HFFc6 (cell line): ENCODE results near the gene TPPP. TPM values are rescaled to one million over a fixed set of nuclear protein-coding genes. Genes with fewer than 3 reads are reported as not detected.
"Not testable (repeated sequence)": the region's sequence is repeated elsewhere in the genome, so short reads cannot be mapped to it uniquely, and the experiment has no call there.

Experiments
- DNase-seq: peaks from one replicate; pipeline ENCODE4 v3.0.0-alpha.2; 2018
- H3K27ac Mint-ChIP-seq: 2 replicates; pipeline ENCODE4 v1.8.0; 2020; ENCODE audit warnings: mild to moderate bottlenecking, mixed read lengths
- H3K27me3 Mint-ChIP-seq: 2 replicates; pipeline ENCODE4 v1.8.0; 2021; ENCODE audit warnings: mild to moderate bottlenecking, moderate library complexity, mixed read lengths; ENCODE audit not compliant: insufficient read depth
- H3K36me3 Mint-ChIP-seq: 2 replicates; pipeline ENCODE4 v1.8.0; 2021; ENCODE audit warnings: low read depth, mixed read lengths
- H3K4me1 Mint-ChIP-seq: 2 replicates; pipeline ENCODE4 v1.8.0; 2020; ENCODE audit warnings: low read depth, mixed read lengths
- H3K4me3 Mint-ChIP-seq: 2 replicates; pipeline ENCODE4 v1.8.0; 2020; ENCODE audit warnings: mild to moderate bottlenecking, moderate library complexity, mixed read lengths
- H3K9me3 Mint-ChIP-seq: 2 replicates; pipeline ENCODE4 v1.8.0; 2020; ENCODE audit warnings: mild to moderate bottlenecking, mixed read lengths
- total RNA-seq, 6 experiments: library from RNA; stranded (reverse); fragmentation: NEBNext Ultra II Directional; extraction: Animal tissue kit (Norgen Biotek cat#: 25700); gene quantifications; 2 replicates in 1 of 6; 3 replicates in 5 of 6; pipeline ENCODE4 v1.2.3, GENCODE V29; 2021
- TF ChIP-seq, protein P1 (sequence below): fragments of 200-600 bp; sonication (generic); IDR thresholded peaks from 2 replicates; pipeline ENCODE4 v1.5.0; 2021; ENCODE audit warnings: antibody characterized with exemption, mild to moderate bottlenecking

The TPPP gene
- total RNA-seq, 6 experiments from 2014 or later, result 0.19 to 0.43 (median 0.30) TPM

DNA sequence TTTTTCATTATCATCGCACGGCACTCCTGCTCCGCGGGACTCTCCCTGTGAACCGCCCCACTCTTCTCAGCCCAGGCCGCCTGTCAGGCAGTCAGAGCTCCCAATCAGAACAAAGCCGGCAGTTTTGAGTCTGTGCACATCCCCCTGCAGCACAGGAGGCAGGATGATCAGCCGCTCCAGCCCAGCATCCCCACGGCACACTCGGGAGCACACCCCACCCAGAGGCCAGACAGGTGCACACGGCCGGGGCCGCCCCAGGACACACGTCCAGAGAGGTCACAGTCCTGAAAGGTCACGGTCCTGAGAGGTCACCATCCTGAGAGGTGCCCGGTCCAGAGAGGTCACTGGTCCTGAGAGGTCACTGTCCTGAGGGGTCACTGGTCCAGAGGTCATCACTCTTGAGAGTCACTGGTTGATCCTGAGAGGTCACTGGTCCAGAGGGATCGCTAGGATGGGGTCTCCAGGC is 8.4 kb downstream of the TPPP start:
- no peaks in the 10 kb centered on the region for H3K9me3 Mint-ChIP-seq
- no peak overlapping the region for H3K4me3 Mint-ChIP-seq
- no peak overlapping the region for H3K27ac Mint-ChIP-seq
- no peaks in the 10 kb centered on the region for H3K4me1 Mint-ChIP-seq
- H3K36me3 Mint-ChIP-seq, result no peaks in the 10 kb centered on the region
- H3K27me3 Mint-ChIP-seq, result peaks cover 16% of the 10 kb centered on the region
- TF ChIP-seq, protein P1, sequence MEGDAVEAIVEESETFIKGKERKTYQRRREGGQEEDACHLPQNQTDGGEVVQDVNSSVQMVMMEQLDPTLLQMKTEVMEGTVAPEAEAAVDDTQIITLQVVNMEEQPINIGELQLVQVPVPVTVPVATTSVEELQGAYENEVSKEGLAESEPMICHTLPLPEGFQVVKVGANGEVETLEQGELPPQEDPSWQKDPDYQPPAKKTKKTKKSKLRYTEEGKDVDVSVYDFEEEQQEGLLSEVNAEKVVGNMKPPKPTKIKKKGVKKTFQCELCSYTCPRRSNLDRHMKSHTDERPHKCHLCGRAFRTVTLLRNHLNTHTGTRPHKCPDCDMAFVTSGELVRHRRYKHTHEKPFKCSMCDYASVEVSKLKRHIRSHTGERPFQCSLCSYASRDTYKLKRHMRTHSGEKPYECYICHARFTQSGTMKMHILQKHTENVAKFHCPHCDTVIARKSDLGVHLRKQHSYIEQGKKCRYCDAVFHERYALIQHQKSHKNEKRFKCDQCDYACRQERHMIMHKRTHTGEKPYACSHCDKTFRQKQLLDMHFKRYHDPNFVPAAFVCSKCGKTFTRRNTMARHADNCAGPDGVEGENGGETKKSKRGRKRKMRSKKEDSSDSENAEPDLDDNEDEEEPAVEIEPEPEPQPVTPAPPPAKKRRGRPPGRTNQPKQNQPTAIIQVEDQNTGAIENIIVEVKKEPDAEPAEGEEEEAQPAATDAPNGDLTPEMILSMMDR, result no peak
- no peak for DNase-seq

DNA sequence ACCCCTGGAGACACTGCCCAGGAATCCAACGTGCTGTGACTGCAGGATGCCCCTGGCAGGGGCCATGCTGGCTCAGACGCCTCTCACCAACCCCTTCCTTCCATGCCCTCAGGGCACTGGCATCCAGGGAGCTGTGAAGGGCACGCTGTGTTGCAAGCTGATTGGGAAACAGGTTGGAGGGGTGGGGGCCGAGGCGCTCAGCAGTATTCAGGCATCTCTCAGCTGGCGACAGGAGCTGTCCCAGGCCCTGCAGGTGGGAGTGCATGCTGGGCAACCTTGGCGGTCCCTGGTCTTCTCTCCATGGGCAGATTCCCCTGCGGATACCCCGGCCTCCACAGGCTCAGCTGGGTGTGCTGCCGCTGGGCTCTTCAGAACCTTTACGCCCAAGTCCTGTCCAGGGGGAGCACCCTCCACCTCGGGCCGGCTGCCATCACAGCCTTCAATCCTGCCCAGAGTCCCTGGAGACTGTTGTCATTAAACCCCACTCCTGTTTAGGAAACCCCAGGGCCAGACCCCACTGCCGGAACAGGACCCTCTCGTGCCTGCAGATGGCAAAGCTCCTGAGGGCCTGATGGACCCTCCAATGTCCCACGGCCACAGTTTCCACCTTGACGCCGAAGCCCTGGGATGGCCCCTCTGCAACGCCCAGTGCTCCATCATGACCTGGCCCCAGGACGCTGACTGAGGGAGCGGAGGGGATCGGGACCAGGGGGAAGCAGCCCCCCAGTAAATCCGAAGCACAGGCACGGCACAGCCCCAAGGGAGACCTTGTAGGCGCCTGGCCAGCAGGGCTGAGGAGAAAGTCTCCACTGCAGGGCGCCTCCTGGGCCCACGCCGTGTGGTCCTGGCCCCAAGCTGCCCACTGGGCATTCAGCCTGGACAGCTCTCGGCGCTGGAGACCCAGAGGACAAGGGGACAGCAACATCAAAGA is 9.3 kb downstream of the TPPP start:
- H3K9me3 Mint-ChIP-seq, result no peaks in the 10 kb centered on the region
- H3K27me3 Mint-ChIP-seq, result peaks cover 16% of the 10 kb centered on the region
- no peaks in the 10 kb centered on the region for H3K36me3 Mint-ChIP-seq
- TF ChIP-seq, protein P1, result no peak
- no peak for DNase-seq
- no peak overlapping the region for H3K4me3 Mint-ChIP-seq
- H3K27ac Mint-ChIP-seq, result no peak overlapping the region
- no peaks in the 10 kb centered on the region for H3K4me1 Mint-ChIP-seq

DNA sequence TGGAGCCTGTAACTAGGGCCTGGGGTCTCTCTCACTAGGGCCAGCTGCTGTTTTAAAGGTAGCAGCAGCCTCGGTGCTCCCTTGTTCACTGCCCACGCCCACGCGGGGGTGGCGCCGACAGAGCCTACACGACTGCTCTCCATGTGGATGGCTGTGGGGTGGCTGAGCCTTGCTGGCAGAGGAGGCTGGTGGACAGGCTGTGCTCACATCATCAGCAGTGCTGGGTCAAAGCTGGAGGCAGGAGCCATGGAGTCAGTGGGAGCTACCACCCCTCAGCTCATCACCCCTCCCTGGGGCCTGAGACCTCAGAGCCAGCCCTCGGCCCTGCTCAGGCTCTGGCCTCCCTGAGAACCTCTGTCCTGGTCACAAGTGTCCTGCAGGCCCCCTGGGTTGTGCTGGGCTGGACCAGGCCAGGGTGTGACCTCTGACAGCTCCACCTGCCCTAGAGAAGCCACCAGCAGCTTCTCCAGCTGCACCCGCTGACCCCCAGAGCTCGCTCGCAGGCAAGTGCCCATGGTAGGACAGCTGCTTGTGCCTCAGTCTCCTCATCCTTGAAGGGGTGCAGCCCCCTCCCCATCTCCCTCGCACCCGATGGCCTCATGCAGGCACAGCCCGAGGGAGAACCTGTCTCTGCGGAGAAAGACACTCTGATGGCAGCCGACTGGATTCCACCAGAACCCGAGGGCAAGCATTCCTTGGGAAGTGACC is 10.3 kb downstream of the TPPP start:
- DNase-seq, H3K9me3 Mint-ChIP-seq: not testable (repeated sequence)

DNA sequence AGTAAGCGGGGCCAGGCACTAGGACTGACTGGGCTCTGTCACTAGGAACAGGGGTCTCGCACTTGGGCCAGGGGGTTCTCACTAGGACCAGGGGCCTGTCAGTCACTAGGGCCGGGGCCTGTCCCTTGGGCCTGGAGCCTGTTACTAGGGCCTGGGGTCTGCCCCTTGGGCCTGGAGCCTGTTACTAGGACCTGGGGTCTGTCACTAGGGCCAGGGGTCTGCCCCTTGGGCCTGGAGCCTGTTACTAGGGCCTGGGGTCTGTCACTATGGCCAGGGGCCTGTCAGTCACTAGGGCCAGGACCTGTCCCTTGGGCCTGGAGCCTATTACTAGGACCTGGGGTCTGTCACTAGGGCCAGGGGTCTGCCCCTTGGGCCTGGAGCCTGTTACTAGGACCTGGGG is 10.9 kb downstream of the TPPP start:
- peaks cover 16% of the 10 kb centered on the region for H3K27me3 Mint-ChIP-seq
- not testable (repeated sequence) for H3K36me3 Mint-ChIP-seq, H3K4me1 Mint-ChIP-seq, DNase-seq, H3K27ac Mint-ChIP-seq, H3K4me3 Mint-ChIP-seq, H3K9me3 Mint-ChIP-seq

More for the DNA sequence above, 10.3 kb downstream of the TPPP start:
- not testable (repeated sequence) for H3K36me3 Mint-ChIP-seq, H3K4me3 Mint-ChIP-seq, H3K27ac Mint-ChIP-seq, H3K4me1 Mint-ChIP-seq
- H3K27me3 Mint-ChIP-seq, result peaks cover 16% of the 10 kb centered on the region

DNA sequence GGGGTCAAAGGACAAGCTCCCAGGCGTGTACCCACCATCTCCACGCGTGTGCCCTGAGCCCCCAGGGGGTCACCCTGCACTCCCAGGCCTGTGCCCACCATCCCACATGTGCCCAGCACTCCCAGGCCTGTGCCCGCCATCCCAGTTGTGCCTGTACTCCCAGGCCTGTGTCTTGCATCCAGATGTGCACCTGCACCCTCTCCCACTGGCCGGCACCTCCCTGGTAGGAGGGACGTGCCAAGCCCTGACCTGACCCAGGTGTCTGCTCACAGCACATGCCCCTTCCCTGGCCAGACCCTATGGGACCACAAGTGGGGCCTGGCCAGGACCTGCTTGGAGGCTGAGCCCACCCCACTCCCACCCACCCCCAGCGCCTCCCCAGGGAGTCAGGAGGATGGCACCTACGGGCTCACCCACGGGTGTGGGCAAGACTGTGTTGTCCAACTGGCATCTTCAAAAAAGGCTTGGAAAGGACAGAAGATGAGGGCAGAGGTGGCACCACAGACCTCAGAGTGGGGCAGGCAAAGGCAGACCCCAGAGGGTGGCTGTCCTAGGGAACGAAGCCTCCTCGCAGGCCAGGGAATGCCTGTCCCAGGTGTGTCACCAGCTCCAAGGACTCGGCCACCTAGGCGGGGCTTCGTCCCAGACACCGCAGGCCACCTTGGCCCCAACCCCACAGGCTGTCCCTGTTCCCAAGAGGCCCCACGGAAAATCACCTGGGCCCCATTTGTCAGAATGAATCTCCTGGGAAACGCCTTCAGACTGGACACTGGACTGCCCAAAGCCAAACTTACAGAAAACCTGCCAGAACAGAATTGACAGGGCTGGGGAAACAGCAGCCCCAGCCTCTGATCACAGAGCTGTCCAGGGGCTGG is 11.6 kb downstream of the TPPP start:
- H3K9me3 Mint-ChIP-seq, H3K4me1 Mint-ChIP-seq, DNase-seq, H3K36me3 Mint-ChIP-seq, H3K27ac Mint-ChIP-seq, H3K4me3 Mint-ChIP-seq: not testable (repeated sequence)
- H3K27me3 Mint-ChIP-seq, result peaks cover 16% of the 10 kb centered on the region

DNA sequence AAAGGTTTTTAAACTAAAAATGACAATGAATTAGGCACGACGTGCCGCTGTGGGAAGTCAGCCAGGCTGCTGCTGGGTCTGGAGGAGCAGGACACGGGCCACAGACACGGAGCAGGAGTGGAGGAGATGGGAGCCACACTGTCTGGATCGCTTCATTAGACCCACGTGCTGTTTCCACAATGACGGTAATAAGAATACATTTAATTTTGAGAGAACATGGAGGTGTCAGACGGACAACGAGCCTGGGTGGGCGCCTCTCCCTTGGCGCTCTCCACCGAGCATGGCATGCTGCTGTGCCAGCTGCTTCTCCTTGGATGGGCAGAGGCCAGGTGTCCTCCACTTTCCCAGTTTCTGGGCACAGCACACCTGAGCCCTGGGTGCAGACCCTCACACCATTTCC is 12.3 kb downstream of the TPPP start:
- not testable (repeated sequence) for H3K36me3 Mint-ChIP-seq, H3K9me3 Mint-ChIP-seq, H3K27ac Mint-ChIP-seq, H3K4me3 Mint-ChIP-seq, H3K4me1 Mint-ChIP-seq, DNase-seq
- H3K27me3 Mint-ChIP-seq, result peaks cover 12% of the 10 kb centered on the region

DNA sequence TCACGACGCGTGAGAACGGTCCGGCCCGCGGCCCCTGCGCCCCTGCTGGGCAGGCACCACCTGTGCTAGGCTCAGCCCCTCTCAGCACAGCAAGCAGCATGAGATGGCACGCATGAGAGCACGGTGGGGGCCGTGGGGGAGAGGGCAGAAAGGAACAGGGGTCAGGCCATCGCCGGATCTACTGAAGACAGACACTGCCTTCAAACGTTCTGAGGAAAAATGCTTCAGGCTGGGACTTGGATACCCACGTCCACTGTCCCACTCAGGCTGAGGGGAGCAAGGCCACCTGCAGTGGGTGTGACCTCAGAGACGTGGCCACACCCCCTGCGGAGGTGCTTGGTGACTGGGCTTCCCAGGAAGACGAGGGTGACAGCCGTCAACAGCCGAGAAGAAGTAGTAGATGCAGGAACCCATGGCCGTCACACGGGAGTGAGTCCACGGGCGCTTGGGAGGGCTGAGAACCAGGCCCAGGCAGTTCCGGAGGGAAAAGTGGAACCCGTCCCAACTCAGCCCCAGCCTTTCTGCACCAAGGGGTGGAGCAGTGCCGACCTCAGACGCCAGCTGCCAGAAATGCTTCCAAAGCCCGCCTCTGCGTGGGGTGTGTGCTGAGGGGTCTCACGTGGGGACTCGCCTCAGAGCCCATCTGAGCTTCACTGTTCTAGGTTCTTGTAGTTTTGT is 12.9 kb downstream of the TPPP start:
- not testable (repeated sequence) for H3K27ac Mint-ChIP-seq, H3K9me3 Mint-ChIP-seq, H3K4me1 Mint-ChIP-seq, DNase-seq, H3K4me3 Mint-ChIP-seq, H3K36me3 Mint-ChIP-seq
- H3K27me3 Mint-ChIP-seq, result peaks cover 11% of the 10 kb centered on the region

DNA sequence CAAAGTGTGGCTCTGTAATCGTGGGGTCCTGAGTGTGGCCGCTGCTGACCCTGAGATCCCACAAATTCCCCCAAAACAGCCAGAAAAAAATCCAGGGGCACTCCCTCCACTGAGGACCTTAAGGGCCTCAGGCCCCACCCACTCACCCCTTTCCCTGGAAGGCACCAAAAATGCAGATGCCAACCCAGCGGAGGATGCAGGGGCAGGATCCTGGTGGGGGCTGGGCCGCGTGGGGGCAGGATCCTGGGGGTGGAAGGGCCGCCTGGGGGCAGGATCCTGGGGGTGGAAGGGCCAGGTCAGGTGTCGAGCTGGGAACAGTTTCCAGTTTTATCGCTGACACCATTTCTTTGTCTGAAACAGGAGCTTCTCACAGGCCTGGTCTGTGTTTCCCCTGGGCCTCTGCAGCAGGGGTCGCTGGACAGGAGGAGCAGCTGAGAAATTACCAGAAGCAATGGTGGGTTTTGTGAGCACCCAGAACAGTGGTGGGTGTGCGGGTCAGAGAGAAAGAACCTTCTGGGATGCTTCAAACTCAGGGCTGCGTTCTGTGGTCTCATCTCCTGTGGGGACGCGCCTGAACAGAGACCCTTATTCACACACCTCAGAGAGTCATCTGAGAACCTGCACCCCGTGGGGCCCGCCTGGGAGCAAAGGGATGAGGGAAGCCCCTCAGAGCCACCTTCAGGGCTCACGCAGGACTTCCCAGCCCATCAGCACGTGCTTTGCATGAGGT is 13.8 kb downstream of the TPPP start:
- not testable (repeated sequence) for H3K9me3 Mint-ChIP-seq, H3K27ac Mint-ChIP-seq, H3K4me3 Mint-ChIP-seq, H3K27me3 Mint-ChIP-seq, DNase-seq, H3K36me3 Mint-ChIP-seq, H3K4me1 Mint-ChIP-seq

DNA sequence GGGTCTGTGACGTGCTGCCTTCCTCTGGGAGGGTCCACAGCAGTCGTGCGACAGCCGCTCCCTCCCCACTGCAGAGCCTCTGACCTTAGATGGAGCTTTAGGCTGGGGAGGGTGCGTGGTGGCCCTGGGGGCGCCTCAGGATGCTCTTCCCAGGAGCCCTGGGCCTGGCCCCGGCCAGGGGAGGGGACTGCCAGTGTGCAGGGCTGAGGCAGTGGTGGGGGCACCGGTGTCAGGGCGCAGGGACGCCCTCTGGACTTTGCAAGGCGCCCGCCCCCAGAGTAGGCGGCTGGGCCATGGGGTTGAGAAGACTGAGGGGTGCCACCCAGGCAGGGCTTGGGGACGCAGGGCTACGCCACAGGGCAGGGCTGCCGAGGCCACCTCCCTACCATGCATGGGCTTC is 14.6 kb downstream of the TPPP start:
- H3K9me3 Mint-ChIP-seq, H3K4me3 Mint-ChIP-seq, H3K27ac Mint-ChIP-seq, DNase-seq, H3K4me1 Mint-ChIP-seq, H3K36me3 Mint-ChIP-seq, H3K27me3 Mint-ChIP-seq: not testable (repeated sequence)
